GM18907 (cell line): ENCODE results near the gene SMOC2.
"Not testable (repeated sequence)": the region's sequence is repeated elsewhere in the genome, so short reads cannot be mapped to it uniquely, and the experiment has no call there.

Experiments
- ATAC-seq: cut with Tn5 transposase; IDR thresholded peaks from one replicate; pipeline ENCODE4 v1.9.1; 2021; ENCODE audit warnings: mild to moderate bottlenecking, moderate library complexity; ENCODE audit not compliant: unreplicated experiment

SMOC2 gene

GRCh38 chr6:168699631-168700295 is 258.8 kb downstream of the SMOC2 start:
- ATAC-seq: no peak

DNA sequence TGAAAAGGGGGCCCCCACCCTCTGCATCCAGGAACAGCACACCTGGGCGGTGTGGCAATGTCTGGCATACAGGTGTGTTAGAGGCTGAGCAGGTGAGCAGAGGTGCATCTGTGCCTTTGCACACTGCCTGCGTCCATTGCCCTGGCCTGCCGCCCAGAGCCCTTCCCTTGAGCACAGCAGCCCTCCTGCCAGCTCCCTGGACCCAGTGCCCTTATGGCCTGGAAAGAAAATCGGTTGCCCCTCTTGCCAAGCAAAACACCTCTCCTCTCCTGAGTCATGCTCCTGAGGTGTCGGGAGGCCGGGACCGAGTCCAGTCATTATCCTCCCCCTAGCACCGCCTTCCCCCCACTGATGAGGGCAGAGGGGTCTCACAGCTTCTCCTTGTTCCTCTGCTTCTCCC is 259.9 kb downstream of the SMOC2 start:
- no peak for ATAC-seq

DNA sequence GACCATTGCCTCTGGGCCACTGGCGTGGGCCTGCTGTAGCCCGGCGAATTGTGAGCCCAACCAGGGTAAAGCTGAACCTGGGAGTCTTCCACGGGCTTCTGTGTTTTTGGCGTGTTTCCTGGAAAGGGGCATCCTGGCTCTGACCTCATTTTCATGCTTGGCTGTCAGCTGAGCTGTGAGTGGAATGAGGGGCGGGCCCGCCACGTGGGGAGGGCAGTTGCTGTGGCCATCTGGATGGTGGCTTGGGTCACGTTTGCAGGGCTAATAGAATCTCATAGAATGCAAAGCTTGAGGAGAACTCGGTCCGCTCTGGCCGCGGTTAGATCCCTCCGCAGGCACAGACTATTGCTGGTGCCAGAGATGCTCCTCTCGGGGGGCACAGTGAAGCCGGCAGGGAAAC is 263.0 kb downstream of the SMOC2 start:
- no peak for ATAC-seq

GRCh38 chr6:168704678-168705077 is 263.7 kb downstream of the SMOC2 start:
- ATAC-seq: no peak

- ATAC-seq: not testable (repeated sequence)
These were observed 264.3 kb downstream of the SMOC2 start for GRCh38 chr6:168705271-168705670.

DNA sequence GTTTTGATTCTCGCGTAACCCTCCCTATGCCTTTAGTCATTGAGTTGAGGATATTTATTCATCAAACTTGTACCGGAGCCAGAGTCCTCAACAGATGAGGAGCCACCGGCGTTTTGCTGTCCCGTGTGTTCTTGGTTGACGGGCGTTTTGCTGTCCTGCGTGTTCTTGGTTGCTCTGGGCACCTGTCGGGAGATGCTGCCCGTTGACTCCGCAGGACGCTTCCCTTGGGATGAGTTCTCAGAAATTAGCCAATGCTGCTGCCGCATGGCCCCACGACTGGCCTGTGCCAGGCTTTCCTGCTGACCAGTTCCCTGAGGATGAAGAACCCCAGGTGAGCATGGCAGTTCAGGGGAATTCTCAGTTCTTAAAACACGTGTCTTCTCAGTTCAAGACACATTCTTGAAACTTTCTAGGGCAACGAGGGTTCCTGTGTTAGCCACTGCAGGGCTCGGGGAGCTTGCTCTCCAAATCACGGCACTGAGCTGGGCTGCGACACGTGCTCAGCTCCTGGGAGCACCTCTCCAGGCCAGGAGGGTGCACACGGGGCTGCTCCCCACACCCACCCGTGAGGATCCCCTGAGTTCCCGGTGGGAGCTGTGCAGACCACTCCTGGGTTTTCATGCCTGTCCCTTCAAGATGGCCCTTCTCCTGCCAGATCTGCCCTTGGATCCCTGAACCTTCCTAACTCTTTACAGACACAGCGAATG is 265.6 kb downstream of the SMOC2 start:
- ATAC-seq: no peak

GRCh38 chr6:168708526-168708925 is 267.5 kb downstream of the SMOC2 start:
- no peak for ATAC-seq

GRCh38 chr6:168708984-168709383 is 268.0 kb downstream of the SMOC2 start:
- ATAC-seq: no peak

GRCh38 chr6:168709390-168709789 is 268.4 kb downstream of the SMOC2 start:
- ATAC-seq: no peak

DNA sequence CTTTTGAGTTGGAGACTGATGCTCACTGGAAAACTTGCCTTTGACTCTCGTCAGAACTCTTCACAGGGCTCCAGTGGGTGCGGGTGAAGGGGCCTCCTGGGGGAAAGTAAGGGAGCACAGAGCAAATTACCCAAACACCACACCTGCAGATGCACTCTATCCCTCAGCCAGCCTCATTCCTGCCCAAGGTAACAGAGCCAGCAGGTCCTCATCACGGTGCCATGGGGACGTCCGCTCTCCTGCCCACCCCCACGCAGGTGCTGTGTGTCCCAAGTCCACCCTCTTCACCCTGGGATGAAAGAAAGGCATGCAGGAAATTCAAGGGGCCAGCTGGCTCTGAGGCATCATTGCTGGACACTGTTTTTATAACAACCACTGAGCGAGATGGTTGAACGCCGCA is 269.0 kb downstream of the SMOC2 start:
- ATAC-seq: no peak

GRCh38 chr6:168711049-168711640 is 270.2 kb downstream of the SMOC2 start:
- ATAC-seq: no peak

GRCh38 chr6:168711666-168712300 is 270.8 kb downstream of the SMOC2 start:
- no peak for ATAC-seq

DNA sequence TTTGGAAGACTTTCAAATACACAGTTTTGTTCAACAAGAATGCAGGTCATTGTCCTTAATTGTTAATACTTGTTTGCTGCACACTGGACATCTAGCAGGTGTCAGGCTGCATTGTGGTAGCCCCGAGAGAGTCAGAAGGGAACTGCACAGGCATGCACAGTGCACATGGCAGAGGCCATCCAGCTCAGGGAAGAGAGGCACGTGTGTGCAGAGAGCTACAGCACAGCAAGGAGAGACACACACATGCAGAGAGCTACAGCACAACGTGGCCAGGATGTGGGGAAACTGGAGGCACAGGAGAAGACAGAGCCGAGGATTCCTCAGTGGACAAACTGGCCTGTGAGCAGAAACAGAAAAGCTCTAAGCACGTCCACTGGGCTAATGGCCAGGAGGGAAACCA is 272.0 kb downstream of the SMOC2 start:
- ATAC-seq: no peak

DNA sequence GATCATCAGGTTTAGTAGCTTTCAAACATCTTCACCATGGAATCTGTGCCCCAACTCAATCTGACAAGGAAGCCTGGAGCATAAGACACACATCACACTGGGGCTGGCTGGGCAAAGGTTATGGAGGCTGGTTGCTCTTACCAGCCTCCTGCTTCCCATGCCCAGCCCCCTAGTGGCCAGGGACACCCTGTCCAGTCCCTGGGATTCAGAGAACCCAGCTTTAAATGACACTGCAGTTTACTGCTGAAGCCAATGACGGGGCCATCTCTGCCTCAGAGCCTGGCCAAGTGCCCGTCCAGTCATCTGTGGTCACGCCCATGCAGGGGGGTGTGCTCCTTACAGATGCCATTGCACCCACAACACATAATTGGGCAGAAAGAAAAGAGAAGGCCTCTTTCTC is 272.9 kb downstream of the SMOC2 start:
- ATAC-seq: no peak

DNA sequence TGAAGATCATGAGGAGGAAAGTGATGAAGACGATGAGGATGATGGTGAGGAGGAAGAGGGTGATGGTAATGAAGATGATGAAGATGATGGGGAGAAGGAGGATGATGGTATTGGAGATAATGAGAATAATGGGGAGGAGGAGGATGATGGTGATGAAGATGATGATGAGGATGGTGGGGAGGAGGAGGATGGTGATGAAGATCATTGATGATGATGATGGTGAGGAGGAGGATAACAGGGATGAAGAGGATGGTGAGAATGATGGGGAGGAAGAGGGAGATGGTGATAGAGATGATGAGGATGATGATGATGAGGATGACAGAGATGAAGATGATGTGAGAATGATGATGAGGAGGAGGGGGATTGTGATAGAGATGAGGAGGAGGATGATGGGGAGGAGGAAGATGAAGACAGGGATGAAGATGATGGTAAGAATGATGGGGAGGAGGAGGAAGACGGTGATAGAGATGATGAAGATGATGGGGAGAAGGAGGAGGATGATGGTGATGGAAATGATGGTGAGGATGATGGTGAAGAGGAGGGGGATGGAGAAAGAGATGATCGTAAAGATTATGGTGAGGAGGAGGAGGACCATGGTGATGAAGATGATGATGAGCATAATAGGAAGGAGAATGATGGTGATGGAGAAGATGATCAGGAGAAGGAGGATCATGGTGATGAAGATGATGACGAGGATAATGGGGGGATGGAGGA is 273.7 kb downstream of the SMOC2 start:
- no peak for ATAC-seq

GRCh38 chr6:168715643-168716481 is 274.9 kb downstream of the SMOC2 start:
- no peak for ATAC-seq

- ATAC-seq: no peak
These were observed 275.6 kb downstream of the SMOC2 start for GRCh38 chr6:168716581-168716980.

GRCh38 chr6:168717491-168717890 is 276.5 kb downstream of the SMOC2 start:
- ATAC-seq: no peak
